Measurements from ENCODE around the gene PPP1R12A.
"Not testable (repeated sequence)": the region's sequence is repeated elsewhere in the genome, so short reads cannot be mapped to it uniquely, and the experiment has no call there.

The PPP1R12A gene

GRCh38 chr12:79935021-79935623 lies at the start of gene PPP1R12A:
PPP1R12A (minus strand) TSS chr12:79935097; CDS start chr12:79934931, 166 bp downstream.
- peak within 1 kb of the TSS; percentile 99 for H3K9ac ChIP-seq (ENCODE audit: low read length)
- no peaks in the 10 kb centered on the region for H3K9me3 ChIP-seq (ENCODE audit: control insufficient read depth, low read length)
- H3K36me3 ChIP-seq (ENCODE audit: control insufficient read depth, insufficient read depth, low read length, severe bottlenecking), result no peaks in the 10 kb centered on the region
- peak; percentile 99 for DNase-seq (ENCODE audit: low read depth)
- H3K4me1 ChIP-seq (ENCODE audit: control insufficient read depth, insufficient read depth, low read length), result peaks cover 28% of the 10 kb centered on the region
- H3K27me3 ChIP-seq (replicated peaks; ENCODE audit: control insufficient read depth, insufficient read depth, low read length), result no peaks in the 10 kb centered on the region
- H3K4me3 ChIP-seq (ENCODE audit: low read length), result peak within 1 kb of the TSS; percentile 99

DNA sequence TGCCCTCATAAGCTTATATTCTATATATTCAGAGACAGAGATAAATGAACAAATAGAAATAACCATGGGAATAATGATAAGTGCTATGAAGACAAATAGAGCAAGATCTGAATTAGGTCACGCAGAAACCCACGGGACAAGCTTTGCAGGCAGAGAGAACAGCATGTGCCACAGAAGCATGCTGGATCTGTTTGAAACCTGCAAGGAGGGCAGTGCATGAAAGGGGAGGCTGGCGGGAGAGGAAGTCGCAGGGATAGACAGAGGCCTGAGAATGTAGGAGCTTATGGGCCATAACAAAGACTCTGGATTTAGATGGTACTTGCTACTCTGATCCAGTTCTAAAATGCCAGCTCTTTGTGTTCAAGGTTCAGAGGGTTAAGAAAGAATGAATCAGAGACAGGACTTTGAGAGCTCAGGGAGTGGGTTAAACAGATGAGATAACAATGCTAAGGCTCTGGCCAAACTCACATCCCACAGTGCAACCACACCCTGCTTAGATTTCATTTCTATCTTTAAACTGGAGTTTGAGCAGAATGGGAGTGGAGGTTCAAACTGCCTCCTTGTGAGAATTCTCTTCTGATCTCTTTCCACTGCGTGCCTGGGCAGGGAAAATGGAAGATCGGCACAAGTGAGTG lies 49.2 kb upstream of the PPP1R12A start:
- H3K9me3 ChIP-seq (ENCODE audit: control insufficient read depth, low read length), result no peaks in the 10 kb centered on the region
- peak overlapping the region; percentile 57 for H3K9ac ChIP-seq (ENCODE audit: low read length)
- H3K4me3 ChIP-seq (ENCODE audit: low read length), result peak overlapping the region; percentile 42
- peak; percentile 47 for DNase-seq (ENCODE audit: low read depth)
- H3K27me3 ChIP-seq (replicated peaks; ENCODE audit: control insufficient read depth, insufficient read depth, low read length), result no peaks in the 10 kb centered on the region
- peaks cover 50% of the 10 kb centered on the region for H3K4me1 ChIP-seq (ENCODE audit: control insufficient read depth, insufficient read depth, low read length)
- no peaks in the 10 kb centered on the region for H3K36me3 ChIP-seq (ENCODE audit: control insufficient read depth, insufficient read depth, low read length, severe bottlenecking)

DNA sequence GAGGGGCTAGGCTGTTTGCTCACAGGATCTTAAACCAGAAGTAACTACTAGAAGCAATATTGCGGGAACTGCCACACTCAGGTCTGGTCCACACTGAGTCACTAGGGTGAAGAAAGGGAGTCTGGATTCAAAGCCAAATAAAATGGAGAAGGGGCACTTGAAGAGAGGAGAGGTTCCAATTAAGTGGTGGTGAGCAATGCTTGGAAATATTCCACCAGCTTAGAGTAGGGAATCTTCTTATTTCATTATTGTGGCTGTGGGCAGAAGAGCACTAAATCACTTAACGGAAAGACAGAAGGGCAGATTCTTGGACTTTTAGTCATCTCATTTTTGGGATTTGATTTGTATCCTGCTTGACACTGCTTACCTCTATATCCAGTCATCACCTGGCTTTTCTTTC lies 48.6 kb upstream of the PPP1R12A start:
- Histone ChIP-seq H3K4me1 (ENCODE audit: control insufficient read depth, insufficient read depth, low read length) (peaks cover 44% of the 10 kb centered on the region), H3K9ac (ENCODE audit: low read length) (peak overlapping the region; percentile 57), H3K36me3 (ENCODE audit: control insufficient read depth, insufficient read depth, low read length, severe bottlenecking) (no peaks in the 10 kb centered on the region), H3K4me3 (ENCODE audit: low read length) (peak overlapping the region; percentile 42), H3K9me3 (ENCODE audit: control insufficient read depth, low read length) (no peaks in the 10 kb centered on the region), H3K27me3 (replicated peaks; ENCODE audit: control insufficient read depth, insufficient read depth, low read length) (no peaks in the 10 kb centered on the region)
- DNase-seq (ENCODE audit: low read depth), result peak; percentile 70

- no peak overlapping the region for H3K4me3 ChIP-seq (ENCODE audit: low read length)
- no peaks in the 10 kb centered on the region for H3K27me3 ChIP-seq (replicated peaks; ENCODE audit: control insufficient read depth, insufficient read depth, low read length)
- H3K9me3 ChIP-seq (ENCODE audit: control insufficient read depth, low read length), result no peaks in the 10 kb centered on the region
- H3K4me1 ChIP-seq (ENCODE audit: control insufficient read depth, insufficient read depth, low read length), result peaks cover 43% of the 10 kb centered on the region
- no peak for DNase-seq (ENCODE audit: low read depth)
- no peaks in the 10 kb centered on the region for H3K36me3 ChIP-seq (ENCODE audit: control insufficient read depth, insufficient read depth, low read length, severe bottlenecking)
- peak overlapping the region; percentile 32 for H3K9ac ChIP-seq (ENCODE audit: low read length)
Observed at GRCh38 chr12:79982086-79983062, 47.5 kb upstream of the PPP1R12A start.

- no peak for DNase-seq (ENCODE audit: low read depth)
- Histone ChIP-seq H3K9me3 (ENCODE audit: control insufficient read depth, low read length) (no peaks in the 10 kb centered on the region), H3K4me3 (ENCODE audit: low read length) (no peak overlapping the region), H3K9ac (ENCODE audit: low read length) (no peak overlapping the region), H3K27me3 (replicated peaks; ENCODE audit: control insufficient read depth, insufficient read depth, low read length) (no peaks in the 10 kb centered on the region), H3K4me1 (ENCODE audit: control insufficient read depth, insufficient read depth, low read length) (peaks cover 31% of the 10 kb centered on the region), H3K36me3 (ENCODE audit: control insufficient read depth, insufficient read depth, low read length, severe bottlenecking) (no peaks in the 10 kb centered on the region)
Observed at GRCh38 chr12:79978692-79979091, 43.8 kb upstream of the PPP1R12A start.

GRCh38 chr12:79977856-79978460 lies 43.1 kb upstream of the PPP1R12A start:
- not testable (repeated sequence) for H3K27me3 ChIP-seq (replicated peaks; ENCODE audit: control insufficient read depth, insufficient read depth, low read length); H3K36me3 ChIP-seq (ENCODE audit: control insufficient read depth, insufficient read depth, low read length, severe bottlenecking); H3K9me3 ChIP-seq (ENCODE audit: control insufficient read depth, low read length); DNase-seq (ENCODE audit: low read depth); H3K4me3 ChIP-seq (ENCODE audit: low read length); H3K9ac ChIP-seq (ENCODE audit: low read length)
- H3K4me1 ChIP-seq (ENCODE audit: control insufficient read depth, insufficient read depth, low read length), result peaks cover 24% of the 10 kb centered on the region

- peaks cover 17% of the 10 kb centered on the region for H3K4me1 ChIP-seq (ENCODE audit: control insufficient read depth, insufficient read depth, low read length)
- DNase-seq (ENCODE audit: low read depth), result no peak
- H3K9ac ChIP-seq (ENCODE audit: low read length), result no peak overlapping the region
- no peaks in the 10 kb centered on the region for H3K9me3 ChIP-seq (ENCODE audit: control insufficient read depth, low read length)
- no peak overlapping the region for H3K4me3 ChIP-seq (ENCODE audit: low read length)
- no peaks in the 10 kb centered on the region for H3K36me3 ChIP-seq (ENCODE audit: control insufficient read depth, insufficient read depth, low read length, severe bottlenecking)
- no peaks in the 10 kb centered on the region for H3K27me3 ChIP-seq (replicated peaks; ENCODE audit: control insufficient read depth, insufficient read depth, low read length)
Observed at GRCh38 chr12:79975143-79975542, 40.2 kb upstream of the PPP1R12A start.

DNA sequence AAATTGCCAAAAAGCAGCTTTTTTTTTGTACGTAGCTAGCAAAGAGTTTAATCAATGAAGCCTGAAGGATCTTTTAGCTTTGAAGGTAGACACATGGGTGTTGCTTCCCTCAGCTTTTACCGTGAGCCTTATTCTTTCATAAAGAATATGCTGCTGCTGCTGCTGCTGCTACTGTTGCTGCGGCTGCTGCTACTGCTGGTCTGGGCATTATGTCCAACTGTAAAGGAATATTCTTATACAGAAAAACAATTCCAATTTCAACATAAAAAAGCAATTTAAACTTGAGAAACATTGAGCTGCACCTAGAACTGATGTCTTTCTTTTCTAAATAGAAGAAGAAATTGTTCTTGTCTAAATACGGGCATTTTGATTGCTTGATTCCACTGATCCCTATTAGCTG lies 38.9 kb upstream of the PPP1R12A start:
- Histone ChIP-seq H3K27me3 (replicated peaks; ENCODE audit: control insufficient read depth, insufficient read depth, low read length) (no peaks in the 10 kb centered on the region), H3K9me3 (ENCODE audit: control insufficient read depth, low read length) (no peaks in the 10 kb centered on the region), H3K9ac (ENCODE audit: low read length) (no peak overlapping the region), H3K4me3 (ENCODE audit: low read length) (no peak overlapping the region), H3K36me3 (ENCODE audit: control insufficient read depth, insufficient read depth, low read length, severe bottlenecking) (no peaks in the 10 kb centered on the region), H3K4me1 (ENCODE audit: control insufficient read depth, insufficient read depth, low read length) (peaks cover 17% of the 10 kb centered on the region)
- DNase-seq (ENCODE audit: low read depth), result no peak

- no peaks in the 10 kb centered on the region for H3K4me1 ChIP-seq (ENCODE audit: control insufficient read depth, insufficient read depth, low read length)
- no peak for DNase-seq (ENCODE audit: low read depth)
- no peak overlapping the region for H3K9ac ChIP-seq (ENCODE audit: low read length)
- no peak overlapping the region for H3K4me3 ChIP-seq (ENCODE audit: low read length)
- no peaks in the 10 kb centered on the region for H3K27me3 ChIP-seq (replicated peaks; ENCODE audit: control insufficient read depth, insufficient read depth, low read length)
- H3K9me3 ChIP-seq (ENCODE audit: control insufficient read depth, low read length), result no peaks in the 10 kb centered on the region
- H3K36me3 ChIP-seq (ENCODE audit: control insufficient read depth, insufficient read depth, low read length, severe bottlenecking), result no peaks in the 10 kb centered on the region
Observed at GRCh38 chr12:79964100-79964627, 29.3 kb upstream of the PPP1R12A start.

- H3K4me3 ChIP-seq (ENCODE audit: low read length), result no peak overlapping the region
- no peaks in the 10 kb centered on the region for H3K36me3 ChIP-seq (ENCODE audit: control insufficient read depth, insufficient read depth, low read length, severe bottlenecking)
- DNase-seq (ENCODE audit: low read depth), result no peak
- H3K4me1 ChIP-seq (ENCODE audit: control insufficient read depth, insufficient read depth, low read length), result no peaks in the 10 kb centered on the region
- H3K27me3 ChIP-seq (replicated peaks; ENCODE audit: control insufficient read depth, insufficient read depth, low read length), result no peaks in the 10 kb centered on the region
- H3K9ac ChIP-seq (ENCODE audit: low read length), result no peak overlapping the region
- no peaks in the 10 kb centered on the region for H3K9me3 ChIP-seq (ENCODE audit: control insufficient read depth, low read length)
Observed at GRCh38 chr12:79961411-79961810, 26.5 kb upstream of the PPP1R12A start.

- no peak for DNase-seq (ENCODE audit: low read depth)
- no peaks in the 10 kb centered on the region for H3K36me3 ChIP-seq (ENCODE audit: control insufficient read depth, insufficient read depth, low read length, severe bottlenecking)
- H3K9me3 ChIP-seq (ENCODE audit: control insufficient read depth, low read length), result no peaks in the 10 kb centered on the region
- no peaks in the 10 kb centered on the region for H3K4me1 ChIP-seq (ENCODE audit: control insufficient read depth, insufficient read depth, low read length)
- no peaks in the 10 kb centered on the region for H3K27me3 ChIP-seq (replicated peaks; ENCODE audit: control insufficient read depth, insufficient read depth, low read length)
- H3K4me3 ChIP-seq (ENCODE audit: low read length), result no peak overlapping the region
- no peak overlapping the region for H3K9ac ChIP-seq (ENCODE audit: low read length)
Observed at GRCh38 chr12:79959484-79959883, 24.6 kb upstream of the PPP1R12A start.

Data from adipocyte (in vitro differentiated cells).